Measurements from ENCODE around the gene ROBO2.

The ROBO2 gene

DNA sequence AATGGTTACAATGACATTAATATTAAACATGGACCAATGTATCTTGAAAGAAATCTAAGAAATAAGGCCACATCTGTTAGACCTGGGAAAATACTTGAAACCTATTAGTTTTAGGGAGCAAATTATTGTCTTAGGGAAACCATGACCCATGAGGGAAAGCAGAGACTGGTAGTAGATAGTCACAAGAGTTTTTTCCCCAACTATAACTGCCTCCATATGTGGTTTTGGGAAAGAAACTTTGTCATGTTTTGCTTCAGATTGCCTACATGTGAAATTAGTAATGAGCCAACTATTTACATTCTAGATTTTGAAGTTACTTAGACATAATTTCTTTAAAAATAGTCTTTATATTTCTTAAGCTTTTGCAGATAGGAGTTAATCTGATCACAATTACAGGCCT, 474.9 kb downstream of the ROBO2 start:
- no peak overlapping the region for H3K27ac ChIP-seq
- no peak for TF ChIP-seq ZFX (IDR thresholded peaks at IDR 0.05; ENCODE audit: borderline replicate concordance)
- TF ChIP-seq, protein P1, sequence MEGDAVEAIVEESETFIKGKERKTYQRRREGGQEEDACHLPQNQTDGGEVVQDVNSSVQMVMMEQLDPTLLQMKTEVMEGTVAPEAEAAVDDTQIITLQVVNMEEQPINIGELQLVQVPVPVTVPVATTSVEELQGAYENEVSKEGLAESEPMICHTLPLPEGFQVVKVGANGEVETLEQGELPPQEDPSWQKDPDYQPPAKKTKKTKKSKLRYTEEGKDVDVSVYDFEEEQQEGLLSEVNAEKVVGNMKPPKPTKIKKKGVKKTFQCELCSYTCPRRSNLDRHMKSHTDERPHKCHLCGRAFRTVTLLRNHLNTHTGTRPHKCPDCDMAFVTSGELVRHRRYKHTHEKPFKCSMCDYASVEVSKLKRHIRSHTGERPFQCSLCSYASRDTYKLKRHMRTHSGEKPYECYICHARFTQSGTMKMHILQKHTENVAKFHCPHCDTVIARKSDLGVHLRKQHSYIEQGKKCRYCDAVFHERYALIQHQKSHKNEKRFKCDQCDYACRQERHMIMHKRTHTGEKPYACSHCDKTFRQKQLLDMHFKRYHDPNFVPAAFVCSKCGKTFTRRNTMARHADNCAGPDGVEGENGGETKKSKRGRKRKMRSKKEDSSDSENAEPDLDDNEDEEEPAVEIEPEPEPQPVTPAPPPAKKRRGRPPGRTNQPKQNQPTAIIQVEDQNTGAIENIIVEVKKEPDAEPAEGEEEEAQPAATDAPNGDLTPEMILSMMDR (IDR thresholded peaks at IDR 0.05) = no peak

DNA sequence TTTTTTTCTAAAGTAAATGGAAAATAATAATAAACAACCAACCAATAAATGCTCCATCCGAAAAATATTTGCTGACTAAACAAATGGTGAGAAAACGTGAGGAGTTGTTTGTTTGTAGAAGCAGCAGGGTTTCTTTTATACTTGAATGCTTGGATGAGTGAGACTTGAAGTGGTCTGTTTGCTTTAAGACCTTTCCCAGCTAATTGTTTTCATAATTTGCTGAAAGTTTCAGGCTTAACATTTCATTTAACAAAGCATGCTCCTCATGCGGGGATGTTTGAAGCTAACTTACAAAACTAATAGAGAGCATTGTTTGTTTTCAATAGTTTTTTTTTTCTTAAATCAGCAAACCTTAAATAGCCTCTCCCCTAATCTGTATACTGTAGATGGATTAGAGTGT, 484.6 kb downstream of the ROBO2 start:
- no peak overlapping the region for H3K27ac ChIP-seq
- TF ChIP-seq, protein P1 (IDR thresholded peaks at IDR 0.05) = no peak
- no peak for TF ChIP-seq ZFX (IDR thresholded peaks at IDR 0.05; ENCODE audit: borderline replicate concordance)

DNA sequence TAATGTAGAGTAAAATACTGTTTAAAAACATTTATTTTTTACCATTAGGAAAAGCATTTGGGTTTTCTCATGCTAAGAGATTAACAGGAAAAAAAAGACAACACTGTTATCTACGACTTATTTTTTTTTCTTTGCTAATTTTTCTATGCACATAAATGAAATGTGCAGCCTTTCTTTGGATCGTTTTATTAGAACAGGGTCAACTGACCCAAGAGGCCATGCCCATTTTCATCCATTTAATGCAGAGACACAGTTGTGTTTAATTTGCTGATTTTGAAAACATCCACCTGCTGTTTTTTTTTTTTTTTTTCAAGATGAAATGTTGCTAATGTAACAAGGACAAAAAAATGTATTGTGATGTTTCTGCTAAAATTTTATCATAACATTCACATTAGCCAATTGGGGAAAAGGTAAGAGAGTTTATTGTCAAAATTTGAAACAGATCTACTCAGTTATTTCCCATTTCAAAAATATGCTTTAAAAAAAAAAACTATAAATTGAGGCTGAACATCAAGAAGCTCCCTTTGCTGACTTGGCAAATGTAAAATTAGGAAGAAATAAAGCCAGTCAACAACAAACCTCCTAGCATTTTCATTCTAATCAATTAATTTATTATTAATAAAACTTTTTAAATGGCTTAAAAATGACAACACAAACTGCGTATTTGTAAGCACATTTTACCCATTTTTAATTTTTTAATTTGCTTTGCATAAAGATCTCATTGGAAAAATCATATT, 485.2 kb downstream of the ROBO2 start:
- H3K27ac ChIP-seq = no peak overlapping the region
- TF ChIP-seq, protein P1 (IDR thresholded peaks at IDR 0.05) = no peak
- TF ChIP-seq ZFX (IDR thresholded peaks at IDR 0.05; ENCODE audit: borderline replicate concordance) = no peak

DNA sequence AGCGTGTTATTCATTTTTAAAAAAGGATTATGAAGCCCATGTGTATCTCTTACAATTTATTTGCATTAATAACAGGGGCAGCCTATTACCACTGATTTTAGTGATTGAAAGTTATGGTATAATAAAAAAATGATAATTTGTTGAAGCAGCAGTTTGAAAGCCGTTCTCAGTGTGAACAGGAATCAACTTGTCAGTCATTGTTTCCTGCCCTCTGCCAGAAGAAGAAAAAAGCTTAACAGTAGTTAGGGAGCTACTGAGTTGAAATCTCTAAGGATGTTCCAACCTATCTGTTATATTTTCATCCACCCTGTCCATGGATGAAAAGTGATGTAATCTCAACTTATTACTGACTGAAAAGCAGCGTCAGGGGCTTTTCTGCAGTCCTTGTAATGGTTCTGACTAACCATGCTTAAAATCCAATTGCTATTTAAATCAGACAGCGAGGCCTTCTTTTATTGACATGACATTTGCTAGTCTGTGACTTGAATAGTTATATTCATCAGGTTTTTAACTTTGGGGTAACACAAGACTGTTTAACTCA, 486.7 kb downstream of the ROBO2 start:
- TF ChIP-seq, protein P1 (IDR thresholded peaks at IDR 0.05) = no peak
- no peak for TF ChIP-seq ZFX (IDR thresholded peaks at IDR 0.05; ENCODE audit: borderline replicate concordance)
- H3K27ac ChIP-seq = no peak overlapping the region

DNA sequence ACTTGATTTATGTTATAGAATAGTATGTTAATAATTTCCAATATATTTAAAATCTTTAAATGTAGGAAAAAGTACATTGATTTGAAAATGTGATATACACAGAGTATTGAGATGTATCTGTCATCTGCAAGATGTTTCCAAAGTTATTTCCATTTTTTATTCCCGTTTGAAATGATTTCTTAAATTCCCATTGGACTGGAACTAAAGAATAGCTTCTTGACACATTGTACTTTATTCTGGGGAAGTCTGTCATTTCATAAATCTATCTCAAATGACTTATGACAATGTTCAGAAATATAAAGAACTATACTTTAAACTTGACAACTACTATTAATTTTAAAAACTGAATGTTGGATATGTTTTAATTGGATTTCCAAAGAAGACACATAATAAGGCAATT, 489.6 kb downstream of the ROBO2 start:
- no peak overlapping the region for H3K27ac ChIP-seq
- TF ChIP-seq, protein P1 (IDR thresholded peaks at IDR 0.05) = no peak
- TF ChIP-seq ZFX (IDR thresholded peaks at IDR 0.05; ENCODE audit: borderline replicate concordance) = no peak

DNA sequence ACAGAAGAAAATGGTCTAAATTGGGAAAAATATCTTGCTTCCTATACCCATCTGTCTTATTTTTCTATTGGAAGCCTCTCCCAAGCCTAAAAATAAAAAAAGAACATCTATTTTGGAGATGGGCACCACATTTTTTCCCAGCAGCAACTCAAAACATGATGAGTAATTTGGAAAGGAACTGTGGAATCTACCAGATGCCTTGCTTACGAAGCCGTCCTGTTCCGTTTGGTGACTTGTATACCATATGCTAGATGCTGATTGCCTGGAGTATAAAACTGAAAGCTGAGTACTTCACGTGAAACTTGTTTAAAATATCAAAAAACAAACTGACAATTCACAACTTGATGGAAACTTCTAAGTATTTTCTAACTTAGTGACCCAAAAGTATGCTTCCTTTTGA, 491.0 kb downstream of the ROBO2 start:
- no peak for TF ChIP-seq ZFX (IDR thresholded peaks at IDR 0.05; ENCODE audit: borderline replicate concordance)
- TF ChIP-seq, protein P1 (IDR thresholded peaks at IDR 0.05) = no peak

DNA sequence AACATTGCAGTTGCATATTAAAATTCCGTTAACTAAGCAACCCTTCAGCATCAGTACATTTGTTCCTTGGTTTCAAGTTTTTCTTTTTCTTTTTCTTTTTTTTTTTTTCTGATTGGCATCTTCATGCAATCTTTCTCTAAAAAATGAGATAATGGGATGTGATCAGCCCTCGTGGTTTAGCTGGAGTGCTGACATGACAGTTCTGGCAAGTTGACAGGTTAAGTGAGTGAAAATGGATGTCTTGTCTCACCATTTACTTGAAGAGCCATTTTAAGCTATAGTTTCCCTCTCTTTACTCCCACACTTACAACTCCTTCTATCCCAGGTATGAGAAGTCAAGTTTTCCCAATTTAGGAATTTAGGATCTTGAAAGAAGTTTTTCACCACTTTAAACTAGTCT, 495.2 kb downstream of the ROBO2 start:
- TF ChIP-seq, protein P1 (IDR thresholded peaks at IDR 0.05) = no peak
- no peak for TF ChIP-seq ZFX (IDR thresholded peaks at IDR 0.05; ENCODE audit: borderline replicate concordance)
- no peak overlapping the region for H3K27ac ChIP-seq

More for the DNA sequence above, 491.0 kb downstream of the ROBO2 start:
- H3K27ac ChIP-seq = no peak overlapping the region

All from 22Rv1 (cell line).